Measurements from ENCODE around the gene OR2F1.
"Not testable (repeated sequence)": the region's sequence is repeated elsewhere in the genome, so short reads cannot be mapped to it uniquely, and the experiment has no call there.

The OR2F1 gene

GRCh38 chr7:144010821-144011220 is 56.2 kb downstream of the OR2F1 start:
- not testable (repeated sequence) for DNase-seq

GRCh38 chr7:144011458-144012230 is 57.0 kb downstream of the OR2F1 start:
- DNase-seq, result no peak

All from NCI-H1048 (cell line).